ENCODE data around the gene NLRP1. TPM values are rescaled to one million over a fixed set of nuclear protein-coding genes. Genes with fewer than 3 reads are reported as not detected.

NLRP1 gene
- polyA plus RNA-seq, 1 experiment = 73.2 TPM

- TF ChIP-seq, protein P1, sequence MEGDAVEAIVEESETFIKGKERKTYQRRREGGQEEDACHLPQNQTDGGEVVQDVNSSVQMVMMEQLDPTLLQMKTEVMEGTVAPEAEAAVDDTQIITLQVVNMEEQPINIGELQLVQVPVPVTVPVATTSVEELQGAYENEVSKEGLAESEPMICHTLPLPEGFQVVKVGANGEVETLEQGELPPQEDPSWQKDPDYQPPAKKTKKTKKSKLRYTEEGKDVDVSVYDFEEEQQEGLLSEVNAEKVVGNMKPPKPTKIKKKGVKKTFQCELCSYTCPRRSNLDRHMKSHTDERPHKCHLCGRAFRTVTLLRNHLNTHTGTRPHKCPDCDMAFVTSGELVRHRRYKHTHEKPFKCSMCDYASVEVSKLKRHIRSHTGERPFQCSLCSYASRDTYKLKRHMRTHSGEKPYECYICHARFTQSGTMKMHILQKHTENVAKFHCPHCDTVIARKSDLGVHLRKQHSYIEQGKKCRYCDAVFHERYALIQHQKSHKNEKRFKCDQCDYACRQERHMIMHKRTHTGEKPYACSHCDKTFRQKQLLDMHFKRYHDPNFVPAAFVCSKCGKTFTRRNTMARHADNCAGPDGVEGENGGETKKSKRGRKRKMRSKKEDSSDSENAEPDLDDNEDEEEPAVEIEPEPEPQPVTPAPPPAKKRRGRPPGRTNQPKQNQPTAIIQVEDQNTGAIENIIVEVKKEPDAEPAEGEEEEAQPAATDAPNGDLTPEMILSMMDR (IDR thresholded peaks at IDR 0.05; ENCODE audit: low read depth, low read length) = no peak
Measured at GRCh38 chr17:5531085-5531418, 53.3 kb downstream of the NLRP1 start.

DNA sequence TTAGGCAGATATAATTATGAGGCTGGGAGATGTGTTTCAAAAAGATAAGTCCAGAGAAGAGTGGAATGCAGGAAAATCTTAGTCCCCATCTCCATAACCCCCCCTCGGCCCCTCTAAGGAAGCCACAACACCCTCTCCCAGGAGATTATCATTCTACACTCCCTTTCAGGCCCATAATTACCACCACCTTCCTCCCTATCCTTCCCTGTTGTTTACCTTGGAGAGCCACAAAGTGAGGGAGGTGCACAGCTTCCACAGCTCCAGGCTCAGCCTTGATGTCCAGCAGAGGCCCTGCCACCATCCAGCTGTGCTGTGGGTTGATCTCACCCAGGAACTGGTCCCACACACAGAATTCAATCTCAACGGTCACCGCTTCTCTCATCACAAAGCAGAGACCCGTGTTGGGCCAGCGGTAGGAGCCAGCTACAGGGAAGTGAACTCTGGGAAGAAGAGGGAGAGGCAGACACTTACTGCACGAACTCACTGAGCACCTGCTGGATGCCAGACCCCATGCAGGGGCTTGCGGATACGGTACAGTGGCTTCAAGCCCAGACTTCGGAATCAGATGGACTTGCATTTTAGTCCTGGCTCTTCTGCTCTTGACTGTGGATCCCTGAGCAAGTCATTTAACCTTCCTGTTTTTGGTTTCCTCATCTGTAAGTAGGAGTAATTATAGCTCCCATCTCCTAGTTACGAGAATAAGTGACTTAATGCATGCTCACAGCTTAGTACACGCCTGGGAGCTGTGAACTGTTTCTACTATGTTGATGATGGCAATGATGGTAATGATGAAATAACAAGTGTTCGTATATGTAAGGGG, 53.8 kb downstream of the NLRP1 start:
- Histone ChIP-seq H3K27ac (ENCODE audit: low read depth, low read length) (no peak overlapping the region), H3K4me3 (ENCODE audit: low read depth, low read length) (no peak overlapping the region), H3K9me3 (ENCODE audit: control insufficient read depth, insufficient read depth, low read length) (no peaks in the 10 kb centered on the region; the same call in 1 of the 2 replicates), H3K27me3 (ENCODE audit: control insufficient read depth, insufficient read depth, low read length) (no peaks in the 10 kb centered on the region)
- TF ChIP-seq, protein P1 (IDR thresholded peaks at IDR 0.05; ENCODE audit: low read depth, low read length) = no peak
- no peak for DNase-seq (ENCODE audit: low read depth, low spot score)
- ChIA-PET POLR2A (interaction anchor here (0.7 kb wide), 1 partner anchor 1241 kb away, joined by 3 read pairs; no protein-coding TSS in a partner anchor), CTCF (no interaction called here)

More at GRCh38 chr17:5531085-5531418, 53.3 kb downstream of the NLRP1 start:
- no peak overlapping the region for H3K27ac ChIP-seq (ENCODE audit: low read depth, low read length)
- ChIA-PET CTCF (no interaction called here), POLR2A (no interaction called here)
- no peak overlapping the region for H3K4me3 ChIP-seq (ENCODE audit: low read depth, low read length)
- no peak for DNase-seq (ENCODE audit: low read depth, low spot score)
- no peaks in the 10 kb centered on the region for H3K27me3 ChIP-seq (ENCODE audit: control insufficient read depth, insufficient read depth, low read length)
- H3K9me3 ChIP-seq (ENCODE audit: control insufficient read depth, insufficient read depth, low read length) = no peaks in the 10 kb centered on the region; the same call in 1 of the 2 replicates

DNA sequence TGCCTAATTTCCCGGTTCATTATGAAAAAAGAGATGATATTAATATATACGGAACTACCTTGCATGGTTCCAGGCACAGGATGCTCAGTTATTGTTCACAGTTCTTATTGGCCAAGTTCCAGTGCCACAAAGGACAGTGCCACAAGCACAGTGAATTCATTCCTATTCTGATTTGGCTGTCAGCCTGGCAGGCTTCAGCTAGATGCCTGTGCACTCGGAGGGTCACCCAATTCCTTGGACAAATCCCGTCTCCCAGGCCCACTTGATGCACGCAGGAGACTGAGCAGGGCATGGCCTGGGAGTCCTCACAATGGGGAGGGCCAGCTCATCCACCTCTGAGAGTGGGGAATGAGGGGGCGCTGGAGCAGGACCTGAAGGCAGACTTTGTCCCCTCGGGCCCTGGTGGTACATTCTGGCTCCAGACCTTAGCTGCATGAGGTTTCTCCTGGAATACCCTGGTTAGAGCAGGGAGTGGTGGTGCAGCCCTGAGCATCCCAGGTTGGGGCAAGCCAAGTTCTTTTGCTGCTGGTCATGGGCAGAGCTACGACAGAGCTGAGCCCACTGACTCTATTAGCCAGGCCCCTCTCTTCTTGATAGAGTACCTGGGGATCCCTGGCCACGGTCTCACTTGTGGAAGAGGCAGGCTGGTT, 56.6 kb downstream of the NLRP1 start:
- TF ChIP-seq, protein P1 (IDR thresholded peaks at IDR 0.05; ENCODE audit: low read depth, low read length) = no peak
- POLR2A ChIA-PET = interaction anchor here (0.6 to 3.1 kb wide), 5 partner anchors 11 to 961 kb away, joined by 3 to 14 read pairs (median 6); partner anchors contain the start of genes DERL2 and MIS12

GRCh38 chr17:5526821-5527598, 57.3 kb downstream of the NLRP1 start:
- no peaks in the 10 kb centered on the region for H3K9me3 ChIP-seq (ENCODE audit: control insufficient read depth, insufficient read depth, low read length)
- H3K4me3 ChIP-seq (ENCODE audit: low read depth, low read length) = no peak overlapping the region
- no peaks in the 10 kb centered on the region for H3K27me3 ChIP-seq (ENCODE audit: control insufficient read depth, insufficient read depth, low read length)
- POLR2A ChIA-PET = interaction anchor here (0.6 to 3.1 kb wide), 6 partner anchors 9 to 41 kb away, joined by 3 to 14 read pairs (median 7); partner anchors contain the start of genes DERL2 and MIS12
- peak overlapping the region; percentile 81 for H3K27ac ChIP-seq (ENCODE audit: low read depth, low read length)
- peak; percentile 91 for DNase-seq (ENCODE audit: low read depth, low spot score)
- TF ChIP-seq, protein P1 (IDR thresholded peaks at IDR 0.05; ENCODE audit: low read depth, low read length) = no peak
- CTCF ChIA-PET = interaction anchor here (2.4 kb wide), 1 partner anchor 88 kb away, joined by 10 read pairs; the partner anchor contains the start of gene C1QBP

More for the DNA sequence above, 56.6 kb downstream of the NLRP1 start:
- DNase-seq (ENCODE audit: low read depth, low spot score) = no peak
- Histone ChIP-seq H3K27me3 (ENCODE audit: control insufficient read depth, insufficient read depth, low read length) (no peaks in the 10 kb centered on the region), H3K27ac (ENCODE audit: low read depth, low read length) (peak overlapping the region; percentile 77), H3K9me3 (ENCODE audit: control insufficient read depth, insufficient read depth, low read length) (no peaks in the 10 kb centered on the region; the same call in 1 of the 2 replicates), H3K4me3 (ENCODE audit: low read depth, low read length) (no peak overlapping the region)
- CTCF ChIA-PET = interaction anchor here (2.4 kb wide), 1 partner anchor 89 kb away, joined by 10 read pairs; the partner anchor contains the start of gene C1QBP

Measured in AG04450 (cell line).